Stimulated activated effector memory CD8-positive, alpha-beta T cell treated with anti-CD3 and anti-CD28 coated beads, Interleukin-12 subunit alpha, Interleukin-12 subunit beta, amount 100 ng/mL, for 72 hours (primary cell): Measurements from ENCODE around the gene RPL6.
"Not testable (repeated sequence)": the region's sequence is repeated elsewhere in the genome, so short reads cannot be mapped to it uniquely, and the experiment has no call there.

Source experiments
- ATAC-seq: fragments of 150-1000 bp; cut with Tn5 transposase; 2 replicates; pipeline ENCODE4 v1.10.0; 2021
- DNase-seq, 2 donors: peaks; one replicate each; pipeline ENCODE4 v3.0.0; 2021 to 2022; ENCODE audit warnings: low spot score in 2 of 2
- H3K27ac Mint-ChIP-seq: one replicate; pipeline ENCODE4 v1.8.0; 2022; ENCODE audit warnings: mild to moderate bottlenecking, mixed read lengths
- H3K36me3 Mint-ChIP-seq: one replicate; pipeline ENCODE4 v1.8.0; 2022; ENCODE audit warnings: mild to moderate bottlenecking, mixed read lengths
- H3K4me1 Mint-ChIP-seq: one replicate; pipeline ENCODE4 v1.8.0; 2022; ENCODE audit warnings: mixed read lengths
- H3K4me3 Mint-ChIP-seq: one replicate; pipeline ENCODE4 v1.8.0; 2022; ENCODE audit warnings: mild to moderate bottlenecking, mixed read lengths
- H3K9me3 Mint-ChIP-seq: one replicate; pipeline ENCODE4 v1.8.0; 2022; ENCODE audit warnings: mixed read lengths

RPL6 gene

GRCh38 chr12:112427760-112428159 lies 18.4 kb upstream of the RPL6 start:
- DNase-seq (no peak), ATAC-seq (no peak)
- Mint-ChIP-seq H3K9me3 (no peaks in the 10 kb centered on the region), H3K27ac (no peak overlapping the region), H3K36me3 (peaks cover 44% of the 10 kb centered on the region), H3K4me1 (peaks cover 36% of the 10 kb centered on the region), H3K4me3 (no peak overlapping the region)

DNA sequence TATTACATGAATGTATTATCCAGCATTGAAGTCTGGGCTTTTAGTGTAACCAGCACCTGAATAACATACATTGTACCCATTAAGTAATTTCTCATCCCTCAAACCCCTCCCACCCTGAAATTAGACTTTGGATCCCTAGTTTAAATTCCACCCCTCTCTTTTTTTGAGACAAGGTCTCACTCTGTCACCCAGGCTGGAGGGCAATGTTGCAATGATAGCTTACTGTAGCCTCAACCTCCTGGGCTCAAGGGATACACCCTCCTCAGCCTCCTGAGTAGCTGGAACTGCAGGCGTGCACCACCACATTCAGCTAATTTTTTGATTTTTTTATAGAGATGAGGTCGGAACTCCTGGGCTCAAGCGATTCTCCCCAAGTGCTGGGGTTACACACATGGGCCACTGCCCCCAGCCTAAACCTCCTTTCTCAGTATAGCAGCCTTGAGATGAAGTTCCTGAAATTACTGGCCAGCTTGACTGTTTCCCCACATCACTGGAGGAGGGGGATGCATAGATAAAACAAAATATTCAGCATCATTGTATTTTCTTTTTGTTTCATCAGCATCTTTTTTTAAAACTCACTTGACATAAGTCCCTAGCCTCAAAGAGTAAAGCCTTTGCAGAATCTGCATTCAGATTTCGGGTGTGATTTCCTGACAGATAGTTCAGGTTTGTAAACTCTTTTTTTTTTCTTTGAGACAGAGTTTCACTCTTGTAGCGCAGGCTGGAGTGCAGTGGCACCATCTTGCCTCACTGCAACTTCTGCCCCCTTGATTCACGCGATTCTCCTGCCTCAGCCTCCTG lies 16.4 kb upstream of the RPL6 start:
- ATAC-seq (no peak), DNase-seq (no peak)
- no peak overlapping the region for H3K4me3 Mint-ChIP-seq
- H3K9me3 Mint-ChIP-seq: no peaks in the 10 kb centered on the region
- no peak overlapping the region for H3K27ac Mint-ChIP-seq
- H3K4me1 Mint-ChIP-seq: peaks cover 38% of the 10 kb centered on the region
- peaks cover 54% of the 10 kb centered on the region for H3K36me3 Mint-ChIP-seq

DNA sequence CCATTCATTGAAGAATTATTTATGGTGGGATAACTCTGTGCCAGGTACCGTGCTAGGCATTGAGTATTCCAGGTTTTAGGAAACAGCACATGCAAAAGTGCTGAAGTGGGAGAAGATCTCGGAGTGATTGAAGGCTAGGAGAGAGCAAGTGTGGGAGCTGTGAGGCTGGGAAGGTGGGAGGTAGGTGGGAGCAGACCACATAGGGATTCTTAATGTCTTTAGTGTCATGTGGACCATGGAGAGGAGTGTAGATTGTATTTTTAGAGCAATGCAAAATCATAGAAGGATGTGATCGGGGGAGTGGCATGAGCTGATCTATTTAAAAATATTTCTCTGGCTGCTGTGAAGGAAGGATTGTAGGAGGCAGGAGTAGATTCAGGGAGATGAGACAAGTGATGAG lies 14.7 kb upstream of the RPL6 start:
- Mint-ChIP-seq H3K36me3 (peaks cover 60% of the 10 kb centered on the region), H3K4me1 (peaks cover 51% of the 10 kb centered on the region), H3K27ac (peak overlapping the region; percentile 2), H3K4me3 (no peak overlapping the region), H3K9me3 (no peaks in the 10 kb centered on the region)
- ATAC-seq (no peak), DNase-seq (no peak)

- Mint-ChIP-seq H3K9me3 (no peaks in the 10 kb centered on the region), H3K36me3 (peaks cover 67% of the 10 kb centered on the region), H3K4me1 (peaks cover 49% of the 10 kb centered on the region), H3K4me3 (no peak overlapping the region), H3K27ac (peak overlapping the region; percentile 11)
- no peak for DNase-seq
- ATAC-seq: no peak
These were observed 13.1 kb upstream of the RPL6 start for GRCh38 chr12:112422531-112422930.

DNA sequence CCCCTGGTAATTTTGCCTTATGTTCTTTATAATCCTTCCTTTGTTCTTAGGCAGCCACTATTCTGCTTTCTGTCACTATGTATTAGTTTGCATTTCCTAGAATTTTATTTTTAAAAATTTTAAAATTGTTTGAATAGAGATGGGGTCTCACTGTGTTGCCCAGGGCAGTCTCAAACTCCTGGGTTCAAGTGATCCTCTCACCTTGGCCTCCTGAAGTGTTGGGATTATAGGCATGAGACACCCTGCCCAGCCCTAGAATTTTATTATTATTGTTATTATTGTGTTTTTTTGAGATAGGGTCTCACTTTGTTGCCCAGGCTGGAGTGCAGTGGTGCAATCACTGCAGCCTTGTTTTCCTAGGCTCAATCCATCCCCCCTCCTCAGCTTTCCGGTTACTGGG lies 12.0 kb upstream of the RPL6 start:
- no peak overlapping the region for H3K4me3 Mint-ChIP-seq
- no peak overlapping the region for H3K27ac Mint-ChIP-seq
- ATAC-seq (no peak), DNase-seq (no peak)
- peaks cover 60% of the 10 kb centered on the region for H3K36me3 Mint-ChIP-seq
- peaks cover 49% of the 10 kb centered on the region for H3K4me1 Mint-ChIP-seq
- no peaks in the 10 kb centered on the region for H3K9me3 Mint-ChIP-seq

DNA sequence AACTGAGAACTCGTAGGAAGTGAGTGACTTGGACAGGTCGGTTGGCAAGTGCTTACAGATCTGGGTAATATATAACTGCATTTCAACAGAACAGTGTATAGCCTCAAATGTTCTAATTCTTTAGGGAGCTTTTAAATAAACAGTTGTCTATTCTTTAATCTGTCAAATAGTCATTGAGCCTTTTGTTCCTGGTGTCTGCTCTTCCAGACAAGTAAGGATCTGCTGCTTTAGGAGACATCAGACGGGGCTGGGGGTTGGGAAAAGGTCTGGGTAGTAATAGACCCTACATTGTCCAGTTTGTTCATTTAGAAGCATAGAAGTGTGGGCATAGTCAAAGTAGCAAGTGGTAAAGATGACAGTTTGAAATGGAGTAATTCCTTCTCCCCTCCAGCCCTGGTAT lies 11.3 kb upstream of the RPL6 start:
- H3K4me3 Mint-ChIP-seq: peak overlapping the region; percentile 94
- H3K9me3 Mint-ChIP-seq: no peaks in the 10 kb centered on the region
- no peak for ATAC-seq
- H3K4me1 Mint-ChIP-seq: peaks cover 49% of the 10 kb centered on the region
- peak overlapping the region; percentile 97 for H3K27ac Mint-ChIP-seq
- peaks cover 53% of the 10 kb centered on the region for H3K36me3 Mint-ChIP-seq
- DNase-seq: no peak

- peak overlapping the region; percentile 94 for H3K4me3 Mint-ChIP-seq
- peak; percentile 68 for ATAC-seq
- H3K9me3 Mint-ChIP-seq: no peaks in the 10 kb centered on the region
- peak overlapping the region; percentile 97 for H3K27ac Mint-ChIP-seq
- no peak for DNase-seq
- peaks cover 45% of the 10 kb centered on the region for H3K36me3 Mint-ChIP-seq
- peaks cover 49% of the 10 kb centered on the region for H3K4me1 Mint-ChIP-seq
These were observed 10.1 kb upstream of the RPL6 start for GRCh38 chr12:112419297-112420133.

GRCh38 chr12:112418608-112419296 lies 9.3 kb upstream of the RPL6 start, which contains the start of gene PTPN11:
Gene PTPN11, plus strand, starts transcription at chr12:112418947. Its CDS starts 165 bp downstream, at chr12:112419112.
- peak within 1 kb of the TSS; percentile 97 for H3K27ac Mint-ChIP-seq
- DNase-seq (peak; percentile 96 to 98), ATAC-seq (peak; percentile 91)
- H3K4me3 Mint-ChIP-seq: peak within 1 kb of the TSS; percentile 94
- H3K9me3 Mint-ChIP-seq: no peaks in the 10 kb centered on the region
- H3K4me1 Mint-ChIP-seq: peaks cover 41% of the 10 kb centered on the region
- H3K36me3 Mint-ChIP-seq: peaks cover 44% of the 10 kb centered on the region

DNA sequence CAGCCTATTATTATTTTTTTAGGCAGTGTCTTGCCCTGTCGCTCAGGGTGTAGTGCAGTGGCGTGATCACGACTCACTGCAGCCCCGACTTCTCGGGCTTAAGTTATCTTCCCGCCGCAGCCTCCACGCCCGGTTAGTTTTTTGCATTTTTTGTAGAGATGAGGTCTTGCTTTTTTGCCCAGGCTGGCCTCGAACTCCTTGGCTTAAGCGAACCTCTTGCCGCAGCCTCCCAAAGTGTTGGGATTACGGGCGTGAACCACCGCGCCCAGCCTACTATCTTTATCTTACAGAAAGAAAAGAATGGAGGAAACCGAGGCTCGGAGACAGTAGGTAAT lies 8.8 kb upstream of the RPL6 start:
- H3K4me1 Mint-ChIP-seq: peaks cover 40% of the 10 kb centered on the region
- no peak for DNase-seq
- peaks cover 43% of the 10 kb centered on the region for H3K36me3 Mint-ChIP-seq
- peak; percentile 0 for ATAC-seq
- peak overlapping the region; percentile 97 for H3K27ac Mint-ChIP-seq
- peak overlapping the region; percentile 94 for H3K4me3 Mint-ChIP-seq
- no peaks in the 10 kb centered on the region for H3K9me3 Mint-ChIP-seq

DNA sequence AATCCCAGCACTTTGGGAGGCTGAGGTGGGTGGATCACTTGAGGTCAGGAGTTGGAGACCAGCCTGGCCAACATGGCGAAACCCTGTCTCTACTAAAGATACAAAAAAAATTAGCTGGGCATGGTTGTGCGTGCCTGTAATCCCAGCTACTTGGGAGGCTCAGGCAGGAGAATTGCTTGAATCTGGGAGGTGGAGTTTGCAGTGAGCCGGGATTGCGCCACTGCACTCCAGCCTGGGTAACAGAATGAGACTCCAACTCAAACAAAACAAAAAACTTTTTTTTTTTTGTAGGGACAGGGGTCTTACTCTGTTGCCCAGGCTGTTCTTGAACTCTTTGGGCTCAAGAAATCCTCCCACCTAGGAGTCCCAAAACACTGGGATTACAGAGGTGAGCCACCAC lies 6.1 kb upstream of the RPL6 start:
- H3K4me3 Mint-ChIP-seq, DNase-seq, H3K9me3 Mint-ChIP-seq, H3K27ac Mint-ChIP-seq, ATAC-seq: not testable (repeated sequence)
- peaks cover 19% of the 10 kb centered on the region for H3K36me3 Mint-ChIP-seq
- peaks cover 19% of the 10 kb centered on the region for H3K4me1 Mint-ChIP-seq

GRCh38 chr12:112413855-112414625 lies 4.6 kb upstream of the RPL6 start:
- ATAC-seq (no peak), DNase-seq (no peak)
- Mint-ChIP-seq H3K4me1 (peaks cover 16% of the 10 kb centered on the region), H3K27ac (no peak overlapping the region), H3K36me3 (peaks cover 14% of the 10 kb centered on the region), H3K9me3 (no peaks in the 10 kb centered on the region), H3K4me3 (no peak overlapping the region)

GRCh38 chr12:112409906-112410244 lies 470 bp upstream of the RPL6 start:
- H3K9me3 Mint-ChIP-seq: no peaks in the 10 kb centered on the region
- peak overlapping the region; percentile 100 for H3K27ac Mint-ChIP-seq
- no peak for DNase-seq
- H3K36me3 Mint-ChIP-seq: peaks cover 49% of the 10 kb centered on the region
- peaks cover 37% of the 10 kb centered on the region for H3K4me1 Mint-ChIP-seq
- ATAC-seq: no peak
- peak overlapping the region; percentile 99 for H3K4me3 Mint-ChIP-seq

GRCh38 chr12:112408621-112409020 lies 784 bp downstream of the RPL6 start:
- Mint-ChIP-seq H3K4me1 (peaks cover 37% of the 10 kb centered on the region), H3K9me3 (no peaks in the 10 kb centered on the region), H3K4me3 (peak overlapping the region; percentile 99), H3K27ac (peak overlapping the region; percentile 100), H3K36me3 (peaks cover 61% of the 10 kb centered on the region)
- peak; percentile 62 for ATAC-seq
- no peak for DNase-seq

GRCh38 chr12:112407683-112408082 lies 1.7 kb downstream of the RPL6 start:
- Mint-ChIP-seq H3K4me1 (peaks cover 37% of the 10 kb centered on the region), H3K4me3 (peak overlapping the region; percentile 99)
- not testable (repeated sequence) for DNase-seq

More at GRCh38 chr12:112407683-112408082, 1.7 kb downstream of the RPL6 start:
- peak overlapping the region; percentile 100 for H3K27ac Mint-ChIP-seq
- peaks cover 71% of the 10 kb centered on the region for H3K36me3 Mint-ChIP-seq
- ATAC-seq, H3K9me3 Mint-ChIP-seq: not testable (repeated sequence)
